AG04450 (cell line): ENCODE measurements around the gene CCDC137. TPM values are rescaled to one million over a fixed set of nuclear protein-coding genes. Genes with fewer than 3 reads are reported as not detected.

Experiments used
- CTCF ChIA-PET: fragments of 300-600, 350-600 bp; formaldehyde crosslinking; extraction: SDS; loops from one replicate; lab custom pipeline; 2022; ENCODE audit warnings: antibody characterized with exemption, inconsistent platforms; lab: Charles Lee
- POLR2A ChIA-PET: fragments of 350-600 bp; formaldehyde crosslinking; extraction: SDS; loops from one replicate; lab custom pipeline; 2021; ENCODE audit warnings: antibody characterized with exemption, inconsistent platforms; lab: Yijun Ruan, JAX
- DNase-seq: peaks from one replicate; pipeline ENCODE4 v3.0.0-alpha.2; 2011; ENCODE audit warnings: low read depth, low spot score
- H3K27ac ChIP-seq: one replicate; pipeline ENCODE4 v1.5.1; 2012; ENCODE audit warnings: low read depth, low read length, control low read depth
- H3K27me3 ChIP-seq: one replicate; pipeline ENCODE4 v1.6.0; 2012; ENCODE audit warnings: low read length; ENCODE audit not compliant: control insufficient read depth, insufficient read depth
- H3K4me3 ChIP-seq: 2 replicates; pipeline ENCODE4 v1.5.1; 2011; ENCODE audit warnings: mild to moderate bottlenecking, low read depth, low read length, control low read depth
- H3K9me3 ChIP-seq: 2 replicates; pipeline ENCODE4 v1.5.1; 2012; ENCODE audit warnings: low read length; ENCODE audit not compliant: control insufficient read depth, insufficient read depth
- CTCF ChIP-seq: IDR thresholded peaks from 2 replicates; pipeline ENCODE4 v1.5.1; 2011; ENCODE audit warnings: low read depth, low read length, control low read depth, inconsistent platforms
- polyA plus RNA-seq: library from polyadenylated mRNA; depleted of rRNA; stranded (reverse); fragments of >200 nt; gene quantifications from 2 replicates; pipeline ENCODE4 v1.2.3, GENCODE V29; 2011

The CCDC137 gene
- polyA plus RNA-seq, 1 experiment = 10.7 TPM

GRCh38 chr17:81691608-81692007 is 25.1 kb downstream of the CCDC137 start:
- Histone ChIP-seq H3K27ac (no peak overlapping the region), H3K9me3 (no peaks in the 10 kb centered on the region; the same call in 1 of the 2 replicates), H3K4me3 (no peak overlapping the region), H3K27me3 (no peaks in the 10 kb centered on the region)
- no peak for DNase-seq
- CTCF ChIA-PET = no interaction called here
- POLR2A ChIA-PET = interaction anchor here (1.0 to 1.1 kb wide), 2 partner anchors 8 to 11 kb away, joined by 3 read pairs; partner anchors contain the start of genes ARL16, HGS and MRPL12
- TF ChIP-seq CTCF = no peak

- Histone ChIP-seq H3K4me3 (no peak overlapping the region), H3K27ac (no peak overlapping the region), H3K27me3 (no peaks in the 10 kb centered on the region), H3K9me3 (no peaks in the 10 kb centered on the region; the same call in 1 of the 2 replicates)
- no peak for DNase-seq
- ChIA-PET POLR2A (interaction anchor here (0.8 kb wide), 1 partner anchor 10 kb away, joined by 3 read pairs; the partner anchor contains the start of gene MRPL12), CTCF (no interaction called here)
- TF ChIP-seq CTCF = no peak
These were observed 27.1 kb downstream of the CCDC137 start for GRCh38 chr17:81693509-81694210.

DNA sequence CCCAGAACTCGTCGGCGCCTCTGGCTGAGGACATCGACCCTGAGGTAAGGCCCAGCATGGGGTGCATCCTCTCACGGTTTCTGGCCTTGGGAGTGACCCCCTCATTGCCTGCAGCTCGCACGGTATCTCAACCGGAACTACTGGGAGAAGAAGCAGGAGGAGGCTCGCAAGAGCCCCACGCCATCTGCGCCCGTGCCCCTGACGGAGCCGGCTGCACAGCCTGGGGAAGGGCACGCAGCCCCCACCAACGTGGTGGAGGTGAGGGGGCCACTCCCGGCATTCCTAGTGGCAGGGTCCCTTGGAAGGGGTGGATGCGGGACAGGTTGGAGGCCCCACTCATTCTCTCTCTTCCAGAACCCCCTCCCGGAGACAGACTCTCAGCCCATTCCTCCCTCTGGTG is 28.3 kb downstream of the CCDC137 start:
- ChIA-PET CTCF (no interaction called here), POLR2A (interaction anchor here (1.5 kb wide), 1 partner anchor 9 kb away, joined by 6 read pairs; no protein-coding TSS in a partner anchor)
- Histone ChIP-seq H3K27me3 (no peaks in the 10 kb centered on the region), H3K27ac (no peak overlapping the region), H3K4me3 (no peak overlapping the region), H3K9me3 (no peaks in the 10 kb centered on the region; the same call in 1 of the 2 replicates)
- no peak for DNase-seq
- no peak for TF ChIP-seq CTCF

DNA sequence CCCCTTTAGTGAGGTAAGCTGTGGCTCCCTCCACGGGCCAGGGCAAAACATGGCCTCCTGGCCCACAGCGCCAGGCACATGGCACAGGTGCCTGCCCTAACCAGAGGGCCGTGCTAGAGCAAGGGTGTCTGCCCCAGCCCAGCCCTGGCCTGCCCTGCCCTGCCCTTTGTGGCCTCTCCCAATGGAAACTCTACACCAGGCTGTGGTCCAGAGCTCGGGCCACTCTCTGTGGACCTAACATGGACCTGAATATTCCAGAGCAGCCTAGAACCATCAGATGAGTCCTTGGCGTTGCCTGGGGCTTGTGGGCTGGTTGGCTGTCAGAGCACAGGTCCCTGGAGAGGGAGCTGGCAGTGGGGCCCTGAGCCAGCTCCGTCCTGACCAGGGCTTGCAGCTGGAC is 28.7 kb downstream of the CCDC137 start:
- Histone ChIP-seq H3K9me3 (no peaks in the 10 kb centered on the region; the same call in 1 of the 2 replicates), H3K27me3 (no peaks in the 10 kb centered on the region), H3K4me3 (no peak overlapping the region), H3K27ac (no peak overlapping the region)
- TF ChIP-seq CTCF = no peak
- POLR2A ChIA-PET = interaction anchor here (1.5 kb wide), 2 partner anchors 10 to 11 kb away, joined by 6 read pairs; partner anchors contain the start of genes ARL16 and HGS
- no peak for DNase-seq
- CTCF ChIA-PET = no interaction called here

DNA sequence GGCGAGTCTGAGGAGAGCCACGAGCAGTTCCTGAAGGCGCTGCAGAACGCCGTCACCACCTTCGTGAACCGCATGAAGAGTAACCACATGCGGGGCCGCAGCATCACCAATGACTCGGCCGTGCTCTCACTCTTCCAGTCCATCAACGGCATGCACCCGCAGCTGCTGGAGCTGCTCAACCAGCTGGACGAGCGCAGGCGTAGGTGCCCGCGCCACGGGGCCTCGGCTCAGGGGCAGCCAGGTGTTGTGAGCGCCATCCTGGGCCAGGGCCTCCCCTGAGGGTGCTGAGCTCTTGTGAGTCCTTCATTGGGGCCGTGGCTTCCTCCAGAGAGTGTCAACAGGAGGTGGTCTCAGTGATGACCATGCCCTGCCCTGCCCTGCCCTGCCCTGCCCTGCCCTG is 29.3 kb downstream of the CCDC137 start:
- Histone ChIP-seq H3K4me3 (no peak overlapping the region), H3K9me3 (no peaks in the 10 kb centered on the region; the same call in 1 of the 2 replicates), H3K27me3 (no peaks in the 10 kb centered on the region), H3K27ac (no peak overlapping the region)
- POLR2A ChIA-PET = interaction anchor here (0.6 to 1.5 kb wide), 4 partner anchors 10 to 226 kb away, joined by 3 to 6 read pairs (median 4); partner anchors contain the start of genes ARL16 and HGS
- CTCF ChIA-PET = no interaction called here
- no peak for TF ChIP-seq CTCF
- DNase-seq = no peak
